ENCODE results near the gene GDI2. TPM values are rescaled to one million over a fixed set of nuclear protein-coding genes. Genes with fewer than 3 reads are reported as not detected.

GDI2 gene
- total and polyA plus RNA-seq, 2 of the 13 experiments (the other 11 are each of a cell fraction or from before 2014, with no cell fraction given), result 153 to 477 TPM

DNA sequence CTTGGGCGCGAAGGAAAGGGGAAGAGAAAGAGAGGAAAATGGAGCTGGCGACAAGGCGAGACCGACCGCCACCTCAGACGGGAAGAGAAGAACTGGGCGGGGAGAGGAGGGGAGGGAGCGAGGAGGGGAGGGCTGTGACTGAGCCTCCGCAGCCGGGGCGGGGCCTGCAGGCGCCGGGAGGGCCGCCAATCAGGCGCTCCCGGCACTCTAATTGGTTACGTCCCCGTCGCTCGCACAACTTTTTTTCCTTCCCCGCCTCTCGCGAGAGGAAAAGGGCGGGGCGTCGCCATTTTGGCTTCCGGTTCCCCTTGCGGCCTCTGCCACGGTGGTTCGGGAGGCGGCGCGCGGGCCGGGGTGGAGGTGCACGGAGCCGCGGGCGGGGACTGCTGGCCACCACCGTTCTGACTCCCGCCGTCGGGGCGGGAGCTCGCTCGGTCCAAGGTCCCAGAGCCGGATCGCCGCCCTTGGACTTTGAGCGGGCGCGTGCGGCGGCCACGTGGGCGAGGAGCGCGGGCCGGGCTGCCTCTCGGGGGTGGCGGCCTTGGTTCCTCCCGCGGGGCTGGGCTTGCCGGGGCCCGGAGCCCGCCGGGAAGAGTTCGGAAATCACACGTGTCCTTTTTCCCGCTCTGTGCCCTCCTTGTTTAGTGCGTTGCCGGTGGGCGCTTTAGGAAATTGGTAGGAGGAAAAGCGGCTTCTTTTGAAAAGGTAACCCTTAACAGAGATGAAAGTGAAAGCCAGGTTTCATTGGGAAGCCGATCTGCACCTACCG, at the start of gene GDI2 (continued):
- no peak for TF ChIP-seq ZBTB40 (IDR thresholded peaks at IDR 0.05)
- TF ChIP-seq ZBTB40 (CRISPR knock-in tag; IDR thresholded peaks at IDR 0.05), result peak; percentile 94
- TF ChIP-seq HINFP (CRISPR knock-in tag; IDR thresholded peaks at IDR 0.05; ENCODE audit: low read depth), result peak; percentile 51; the same call in 1 of the 2 replicates
- TF ChIP-seq, protein P1, sequence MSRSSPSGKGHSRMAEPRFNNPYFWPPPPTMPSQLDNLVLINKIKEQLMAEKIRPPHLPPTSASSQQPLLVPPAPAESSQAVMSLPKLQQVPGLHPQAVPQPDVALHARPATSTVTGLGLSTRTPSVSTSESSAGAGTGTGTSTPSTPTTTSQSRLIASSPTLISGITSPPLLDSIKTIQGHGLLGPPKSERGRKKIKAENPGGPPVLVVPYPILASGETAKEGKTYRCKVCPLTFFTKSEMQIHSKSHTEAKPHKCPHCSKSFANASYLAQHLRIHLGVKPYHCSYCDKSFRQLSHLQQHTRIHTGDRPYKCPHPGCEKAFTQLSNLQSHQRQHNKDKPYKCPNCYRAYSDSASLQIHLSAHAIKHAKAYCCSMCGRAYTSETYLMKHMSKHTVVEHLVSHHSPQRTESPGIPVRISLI (CRISPR knock-in tag; IDR thresholded peaks at IDR 0.05; ENCODE audit: borderline replicate concordance), result peak; percentile 100
- peak; percentile 47 for TF ChIP-seq ISL2 (CRISPR knock-in tag; IDR thresholded peaks at IDR 0.05)
- peak in 1 of 2 experiments; percentile 71; a peak in 2 of 4 replicates for TF ChIP-seq ATF4 (CRISPR knock-in tag; IDR thresholded peaks at IDR 0.05)
- TF ChIP-seq POLR2A (IDR thresholded peaks at IDR 0.05; ENCODE audit: insufficient read depth in 1 of 2, low read depth in 2 of 2, low read length in 2 of 2), result peak; percentile 93 to 95
- TF ChIP-seq SRSF9 (IDR thresholded peaks at IDR 0.05; ENCODE audit: borderline replicate concordance, insufficient read depth, low read depth, low read length, poor library complexity, severe bottlenecking), result no peak
- TF ChIP-seq, protein P2, sequence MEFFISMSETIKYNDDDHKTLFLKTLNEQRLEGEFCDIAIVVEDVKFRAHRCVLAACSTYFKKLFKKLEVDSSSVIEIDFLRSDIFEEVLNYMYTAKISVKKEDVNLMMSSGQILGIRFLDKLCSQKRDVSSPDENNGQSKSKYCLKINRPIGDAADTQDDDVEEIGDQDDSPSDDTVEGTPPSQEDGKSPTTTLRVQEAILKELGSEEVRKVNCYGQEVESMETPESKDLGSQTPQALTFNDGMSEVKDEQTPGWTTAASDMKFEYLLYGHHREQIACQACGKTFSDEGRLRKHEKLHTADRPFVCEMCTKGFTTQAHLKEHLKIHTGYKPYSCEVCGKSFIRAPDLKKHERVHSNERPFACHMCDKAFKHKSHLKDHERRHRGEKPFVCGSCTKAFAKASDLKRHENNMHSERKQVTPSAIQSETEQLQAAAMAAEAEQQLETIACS (CRISPR knock-in tag; IDR thresholded peaks at IDR 0.05), result peak; percentile 75
- TF ChIP-seq ZNF263 (CRISPR knock-in tag; IDR thresholded peaks at IDR 0.05), result peak; percentile 81
- peak; percentile 98 for TF ChIP-seq ZNF33B (CRISPR knock-in tag; IDR thresholded peaks at IDR 0.05)
- no peak; the same call in 1 of the 2 replicates for TF ChIP-seq ZNF296 (CRISPR knock-in tag; conservative IDR thresholded peaks at IDR 0.05)
- TF ChIP-seq EZH2 (conservative IDR thresholded peaks at IDR 0.05; ENCODE audit: low read depth, low read length), result no peak
- TF ChIP-seq ZNF782 (CRISPR knock-in tag; IDR thresholded peaks at IDR 0.05; ENCODE audit: borderline replicate concordance), result peak; percentile 91; the same call in 1 of the 2 replicates
